Measurements from ENCODE around the gene HSBP1. TPM values are rescaled to one million over a fixed set of nuclear protein-coding genes. Genes with fewer than 3 reads are reported as not detected.

HSBP1 gene
- total RNA-seq: 14.9 and 23.0 TPM in 2 replicates

DNA sequence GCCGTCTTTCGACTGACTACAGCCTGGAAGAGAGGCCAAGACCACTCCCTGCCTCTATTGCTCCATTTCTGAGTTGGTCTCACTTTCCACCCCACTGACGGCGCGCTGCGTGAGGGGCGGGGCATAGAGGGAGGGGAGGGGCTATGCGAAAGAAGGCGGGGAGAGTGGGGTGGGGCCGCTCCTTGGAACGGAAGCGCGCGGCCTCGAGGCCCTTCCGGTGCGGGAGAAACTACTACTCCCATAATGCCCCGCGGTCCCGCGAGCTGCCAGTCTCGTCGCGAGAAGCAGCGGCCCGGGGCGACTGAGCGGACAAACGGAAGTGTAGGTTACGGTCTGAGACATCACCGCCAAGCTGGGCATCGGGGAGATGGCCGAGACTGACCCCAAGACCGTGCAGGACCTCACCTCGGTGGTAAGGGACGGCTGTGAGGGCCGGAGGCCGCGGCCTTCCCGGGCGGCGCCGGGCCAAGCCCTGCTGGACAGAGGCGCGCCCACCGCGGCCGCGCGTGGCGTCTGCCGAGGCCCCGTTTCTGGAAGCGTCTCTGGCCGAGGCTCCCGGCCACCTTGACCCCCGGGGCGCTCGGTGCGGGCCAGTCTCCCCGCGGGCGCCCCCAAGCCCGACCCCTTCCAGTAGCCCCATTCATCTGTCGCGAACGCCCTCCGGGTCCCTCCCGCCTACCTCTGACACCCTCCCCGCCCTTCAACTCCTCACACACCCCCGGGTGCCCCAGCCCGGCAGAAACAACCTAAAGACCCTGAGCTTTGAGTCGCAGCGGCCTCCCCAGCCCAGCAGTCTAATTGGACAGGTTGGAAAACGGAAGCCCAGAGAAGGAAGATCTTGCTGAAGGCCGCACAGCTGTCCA lies at the start of gene HSBP1:
Gene HSBP1, plus strand, starts transcription at position 269 of the 863 bp plus-strand sequence. Its CDS starts 99 bp downstream, at position 368.

Other genes starting within 250 kb of the HSBP1 start
- 3.6 and 4.9 TPM in 2 replicates for gene MLYCD, start 91.1 kb downstream of the HSBP1 start, total RNA-seq
- gene OSGIN1, start 145.3 kb downstream of the HSBP1 start, total RNA-seq: 2.8 and 3.9 TPM in 2 replicates
- under 0.01 and 0.12 TPM in 2 replicates for gene NECAB2, start 160.3 kb downstream of the HSBP1 start, total RNA-seq
- not detected in 2 replicates for gene SLC38A8, start 234.8 kb downstream of the HSBP1 start, total RNA-seq

Measured in hair follicle dermal papilla cell (primary cell).